Measurements from ENCODE around the gene POMT2. TPM values are rescaled to one million over a fixed set of nuclear protein-coding genes. Genes with fewer than 3 reads are reported as not detected.

POMT2 gene
- polyA plus RNA-seq, 1 of the 3 experiments (the other 2 are of a cell fraction): 19.9 TPM

DNA sequence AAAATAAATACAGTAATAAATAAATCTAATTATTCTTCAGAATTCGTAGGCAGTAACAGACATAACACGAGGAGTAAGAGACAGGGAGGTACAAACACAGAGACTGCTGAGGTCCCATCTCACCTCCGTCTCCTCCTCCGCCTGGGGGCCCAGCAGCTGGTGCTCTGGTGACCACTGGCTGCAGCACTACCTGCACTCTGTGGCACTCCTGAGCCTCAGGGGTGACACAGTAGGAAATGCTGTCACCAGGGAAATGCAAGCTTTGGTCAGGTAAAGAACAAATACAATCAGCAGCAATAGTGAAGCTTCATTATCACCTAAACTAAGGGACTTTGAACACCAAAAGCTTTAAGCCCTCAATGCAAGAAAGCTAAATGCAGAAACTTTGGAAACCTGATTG, 19.7 kb upstream of the POMT2 start:
- H3F3A ChIP-seq (replicated peaks; ENCODE audit: insufficient read depth): no peaks in the 10 kb centered on the region
- WGBS (ENCODE audit: low lambda C conversion rate): 90% methylated on average over 4 of the region's 4 CpGs
- H2AFZ ChIP-seq (ENCODE audit: low read depth): no peak overlapping the region
- no peaks in the 10 kb centered on the region for H3K9me3 ChIP-seq
- no peak overlapping the region for H3K4me2 ChIP-seq
- peaks cover 4 to 40% of the 10 kb centered on the region in 2 experiments for H3K36me3 ChIP-seq (replicated peaks in 1 of 2; ENCODE audit: control insufficient read depth in 1 of 2, insufficient read depth in 2 of 2, low read length in 1 of 2)
- no peak overlapping the region for H3K9ac ChIP-seq
- no peaks in the 10 kb centered on the region for H4K20me1 ChIP-seq (ENCODE audit: insufficient read depth)
- ChIA-PET CTCF (interaction anchor here (0.9 kb wide), 1 partner anchor 9 kb away, joined by 4 read pairs; no protein-coding TSS in a partner anchor), POLR2A (no interaction called here)
- H3K79me2 ChIP-seq (ENCODE audit: insufficient read depth): no peaks in the 10 kb centered on the region
- H3K9me2 ChIP-seq: no peaks in the 10 kb centered on the region
- H3K4me1 ChIP-seq (ENCODE audit: control insufficient read depth in 1 of 2, insufficient read depth in 2 of 2, low read depth in 1 of 2, low read length in 1 of 2): 0 out of 4 replicates have a peak, but pooled peaks cover 0 to 5% of the 10 kb centered on the region in 2 experiments
- H3K27ac ChIP-seq (ENCODE audit: low read depth in 2 of 2, low read length in 1 of 2): no peak overlapping the region
- H3K27me3 ChIP-seq (ENCODE audit: insufficient read depth): no peaks in the 10 kb centered on the region
- no peak for DNase-seq
- H3K4me3 ChIP-seq (ENCODE audit: low read depth in 2 of 2, low read length in 1 of 2): no peak overlapping the region
- TF ChIP-seq RXRA (IDR thresholded peaks at IDR 0.05; ENCODE audit: borderline replicate concordance, low read depth) (no peak), SIN3A (IDR thresholded peaks at IDR 0.05; ENCODE audit: borderline replicate concordance, low read depth, low read length) (no peak), FOXJ3 (CRISPR knock-in tag; IDR thresholded peaks at IDR 0.05) (no peak), TCF12 (IDR thresholded peaks at IDR 0.05) (no peak), EZH2phosphoT487 (IDR thresholded peaks at IDR 0.05; ENCODE audit: borderline replicate concordance, low read depth) (no peak), POLR2AphosphoS5 (IDR thresholded peaks at IDR 0.05; ENCODE audit: low read depth, low read length) (no peak)
- TF ChIP-seq, protein P1, sequence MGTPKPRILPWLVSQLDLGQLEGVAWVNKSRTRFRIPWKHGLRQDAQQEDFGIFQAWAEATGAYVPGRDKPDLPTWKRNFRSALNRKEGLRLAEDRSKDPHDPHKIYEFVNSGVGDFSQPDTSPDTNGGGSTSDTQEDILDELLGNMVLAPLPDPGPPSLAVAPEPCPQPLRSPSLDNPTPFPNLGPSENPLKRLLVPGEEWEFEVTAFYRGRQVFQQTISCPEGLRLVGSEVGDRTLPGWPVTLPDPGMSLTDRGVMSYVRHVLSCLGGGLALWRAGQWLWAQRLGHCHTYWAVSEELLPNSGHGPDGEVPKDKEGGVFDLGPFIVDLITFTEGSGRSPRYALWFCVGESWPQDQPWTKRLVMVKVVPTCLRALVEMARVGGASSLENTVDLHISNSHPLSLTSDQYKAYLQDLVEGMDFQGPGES (IDR thresholded peaks at IDR 0.05; ENCODE audit: low read depth, low read length): no peak

DNA sequence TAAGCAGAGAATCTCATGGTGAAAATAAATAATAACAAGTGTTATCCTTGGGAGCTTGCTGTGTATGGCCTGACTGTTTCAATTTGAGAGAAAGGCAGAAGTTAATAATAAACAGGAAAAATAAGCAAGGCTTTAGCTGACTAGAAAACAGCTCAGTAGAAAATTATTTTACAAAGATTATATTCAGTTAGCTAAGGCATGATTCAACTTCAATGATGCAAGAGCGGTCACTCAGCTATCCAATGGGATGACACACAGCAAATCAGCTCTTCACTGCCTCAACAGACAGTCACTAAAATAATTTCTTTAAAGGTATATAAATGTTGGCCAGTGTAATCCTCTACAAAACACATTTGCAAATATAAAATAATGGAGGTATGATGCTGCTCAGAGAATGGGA, 18.7 kb upstream of the POMT2 start:
- WGBS (ENCODE audit: low lambda C conversion rate): 86% methylated on average over 1 of the region's 1 CpG
- Histone ChIP-seq H2AFZ (ENCODE audit: low read depth) (no peak overlapping the region), H3K79me2 (ENCODE audit: insufficient read depth) (no peaks in the 10 kb centered on the region), H3K36me3 (replicated peaks in 1 of 2; ENCODE audit: control insufficient read depth in 1 of 2, insufficient read depth in 2 of 2, low read length in 1 of 2) (peaks cover 4 to 40% of the 10 kb centered on the region in 2 experiments), H3K4me3 (ENCODE audit: low read depth in 2 of 2, low read length in 1 of 2) (no peak overlapping the region), H3K4me2 (no peak overlapping the region), H3K27ac (ENCODE audit: low read depth in 2 of 2, low read length in 1 of 2) (no peak overlapping the region), H3F3A (replicated peaks; ENCODE audit: insufficient read depth) (no peaks in the 10 kb centered on the region), H4K20me1 (ENCODE audit: insufficient read depth) (no peaks in the 10 kb centered on the region), H3K9ac (no peak overlapping the region), H3K27me3 (ENCODE audit: insufficient read depth) (no peaks in the 10 kb centered on the region), H3K4me1 (ENCODE audit: control insufficient read depth in 1 of 2, insufficient read depth in 2 of 2, low read depth in 1 of 2, low read length in 1 of 2) (0 out of 4 replicates have a peak, but pooled peaks cover 0 to 5% of the 10 kb centered on the region in 2 experiments), H3K9me2 (no peaks in the 10 kb centered on the region), H3K9me3 (no peaks in the 10 kb centered on the region)
- DNase-seq: no peak
- TF ChIP-seq MXI1 (IDR thresholded peaks at IDR 0.05; ENCODE audit: low read depth, low read length) (no peak), EP300 (IDR thresholded peaks at IDR 0.05; ENCODE audit: borderline replicate concordance in 1 of 2, low read depth in 1 of 2, low read length in 1 of 2) (no peak)
- TF ChIP-seq, protein P2, sequence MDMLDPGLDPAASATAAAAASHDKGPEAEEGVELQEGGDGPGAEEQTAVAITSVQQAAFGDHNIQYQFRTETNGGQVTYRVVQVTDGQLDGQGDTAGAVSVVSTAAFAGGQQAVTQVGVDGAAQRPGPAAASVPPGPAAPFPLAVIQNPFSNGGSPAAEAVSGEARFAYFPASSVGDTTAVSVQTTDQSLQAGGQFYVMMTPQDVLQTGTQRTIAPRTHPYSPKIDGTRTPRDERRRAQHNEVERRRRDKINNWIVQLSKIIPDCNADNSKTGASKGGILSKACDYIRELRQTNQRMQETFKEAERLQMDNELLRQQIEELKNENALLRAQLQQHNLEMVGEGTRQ (IDR thresholded peaks at IDR 0.05; ENCODE audit: borderline replicate concordance, low read depth, low read length): no peak
- ChIA-PET POLR2A (no interaction called here), CTCF (interaction anchor here (1.4 kb wide), 1 partner anchor 19 kb away, joined by 3 read pairs; the partner anchor contains the start of genes GSTZ1 and POMT2)

All from SK-N-SH (cell line).